Measurements from ENCODE around the gene ALDH5A1.
A peak's percentile ranks its signal among the peaks of the same experiment; 100 is the strongest.

The ALDH5A1 gene

GRCh38 chr6:24494821-24495795 lies at the start of gene ALDH5A1:
ALDH5A1 (plus strand) TSS chr6:24494969; CDS start chr6:24494997, 28 bp downstream.
- DNase-seq, result peak; percentile 59

GRCh38 chr6:24445704-24446103 lies 49.1 kb upstream of the ALDH5A1 start:
- DNase-seq, result no peak

- no peak for DNase-seq
Observed at GRCh38 chr6:24446670-24447069, 48.1 kb upstream of the ALDH5A1 start.

- no peak for DNase-seq
Observed at GRCh38 chr6:24448396-24448795, 46.4 kb upstream of the ALDH5A1 start.

GRCh38 chr6:24448828-24449525 lies 45.8 kb upstream of the ALDH5A1 start:
- no peak for DNase-seq

- DNase-seq, result no peak
Observed at GRCh38 chr6:24451581-24452388, 43.0 kb upstream of the ALDH5A1 start.

GRCh38 chr6:24453921-24454320 lies 40.8 kb upstream of the ALDH5A1 start:
- no peak for DNase-seq

- DNase-seq, result no peak
Observed at GRCh38 chr6:24454452-24454851, 40.3 kb upstream of the ALDH5A1 start.

GRCh38 chr6:24455061-24455460 lies 39.7 kb upstream of the ALDH5A1 start:
- DNase-seq, result no peak

- no peak for DNase-seq
Observed at GRCh38 chr6:24458134-24458533, 36.6 kb upstream of the ALDH5A1 start.

- DNase-seq, result no peak
Observed at GRCh38 chr6:24458941-24459340, 35.8 kb upstream of the ALDH5A1 start.

GRCh38 chr6:24460966-24461365 lies 33.8 kb upstream of the ALDH5A1 start:
- no peak for DNase-seq

GRCh38 chr6:24464253-24465038 lies 30.3 kb upstream of the ALDH5A1 start:
- DNase-seq, result no peak

- DNase-seq, result no peak
Observed at GRCh38 chr6:24469811-24470210, 25.0 kb upstream of the ALDH5A1 start.

GRCh38 chr6:24472181-24472580 lies 22.6 kb upstream of the ALDH5A1 start:
- DNase-seq, result no peak

- DNase-seq, result no peak
Observed at GRCh38 chr6:24476631-24477030, 18.1 kb upstream of the ALDH5A1 start.

- no peak for DNase-seq
Observed at GRCh38 chr6:24477070-24477469, 17.7 kb upstream of the ALDH5A1 start.

- no peak for DNase-seq
Observed at GRCh38 chr6:24478903-24479302, 15.9 kb upstream of the ALDH5A1 start.

GRCh38 chr6:24480705-24481104 lies 14.1 kb upstream of the ALDH5A1 start:
- DNase-seq, result no peak

- DNase-seq, result no peak
Observed at GRCh38 chr6:24481449-24481848, 13.3 kb upstream of the ALDH5A1 start.

- DNase-seq, result no peak
Observed at GRCh38 chr6:24484657-24485323, 10.0 kb upstream of the ALDH5A1 start.

GRCh38 chr6:24486065-24486464 lies 8.7 kb upstream of the ALDH5A1 start:
- DNase-seq, result no peak
